GM12891 (cell line): ENCODE results near the gene TPD52L3.

ENCODE experiments used
- PAX5 ChIP-seq: IDR thresholded peaks from 2 replicates; pipeline ENCODE4 v1.6.1; 2011; ENCODE audit warnings: low read length, moderate library complexity, mild to moderate bottlenecking; ENCODE audit not compliant: insufficient read depth, severe bottlenecking
- POLR2A ChIP-seq: IDR thresholded peaks from 2 replicates; pipeline ENCODE4 v1.6.1; 2011; ENCODE audit warnings: low read depth, low read length, control low read depth
- POLR2AphosphoS5 ChIP-seq: IDR thresholded peaks from 2 replicates; pipeline ENCODE4 v1.6.1; 2011; ENCODE audit warnings: low read depth, low read length, control low read depth
- POU2F2 ChIP-seq: IDR thresholded peaks from 2 replicates; pipeline ENCODE4 v1.6.1; 2011; ENCODE audit warnings: low read depth, mild to moderate bottlenecking, control low read depth, low read length, moderate library complexity
- SPI1 ChIP-seq: IDR thresholded peaks from 2 replicates; pipeline ENCODE4 v1.6.1; 2011; ENCODE audit warnings: low read depth, low read length, control low read depth
- TAF1 ChIP-seq: IDR thresholded peaks from 2 replicates; pipeline ENCODE4 v1.6.1; 2011; ENCODE audit warnings: low read depth, low read length, control low read depth

GRCh38 chr9:6301858-6302257 is 26.3 kb upstream of the TPD52L3 start:
- TF ChIP-seq POLR2A (no peak), POLR2AphosphoS5 (no peak), SPI1 (no peak), TAF1 (no peak), POU2F2 (no peak), PAX5 (no peak)
